K562 (cell line): ENCODE data around the gene ATP5F1D.

Experiments
- ATF3 ChIP-seq, 2 experiments: fragments of 450-650 bp in 1 of 2; sonication (generic) in 1 of 2; formaldehyde crosslinking in 1 of 2; IDR thresholded peaks in 1 of 2; conservative IDR thresholded peaks in 1 of 2; 2 replicates each; pipeline versions ENCODE4 v1.6.1 to v1.8.1; 2016 to 2023; ENCODE audit warnings: mild to moderate bottlenecking in 2 of 2, moderate library complexity in 2 of 2, inconsistent platforms in 1 of 2, missing genetic modification reagents in 1 of 2
- GMEB1 ChIP-seq: fragments of 250-450 bp; sonication (Bioruptor Pico); IDR thresholded peaks from 2 replicates; pipeline ENCODE4 v1.4.0; 2020; ENCODE audit warnings: mild to moderate bottlenecking
- IRF2 ChIP-seq: sonication (generic); formaldehyde crosslinking; IDR thresholded peaks from 2 replicates; pipeline ENCODE4 v1.8.1; 2022; ENCODE audit warnings: mild to moderate bottlenecking, missing genetic modification reagents
- NFIC ChIP-seq: fragments of 450-650 bp; IDR thresholded peaks from 2 replicates; pipeline ENCODE4 v1.6.1; 2017; ENCODE audit warnings: mild to moderate bottlenecking, inconsistent platforms
- PCBP2 ChIP-seq: fragments of 200-400 bp; formaldehyde crosslinking; IDR thresholded peaks from 2 replicates; pipeline ENCODE4 v1.6.1; 2018; ENCODE audit warnings: low read length, low read depth, mild to moderate bottlenecking, moderate library complexity; ENCODE audit not compliant: poor library complexity, severe bottlenecking
- POLR2A ChIP-seq: fragments of 450-650 bp; conservative IDR thresholded peaks from 2 replicates; pipeline ENCODE4 v1.6.1; 2016
- POLR2AphosphoS5 ChIP-seq: IDR thresholded peaks from 2 replicates; pipeline ENCODE4 v1.6.1; 2011; ENCODE audit warnings: mild to moderate bottlenecking, low read depth, low read length, moderate library complexity; ENCODE audit not compliant: control insufficient read depth, insufficient read depth
- RBM34 ChIP-seq: fragments of 200-400 bp; formaldehyde crosslinking; IDR thresholded peaks from 2 replicates; pipeline ENCODE4 v1.6.1; 2018; ENCODE audit warnings: low read length, borderline replicate concordance; ENCODE audit not compliant: insufficient read depth
- RFX5 ChIP-seq: IDR thresholded peaks from 2 replicates; pipeline ENCODE4 v1.6.1; 2011; ENCODE audit warnings: low read depth, mild to moderate bottlenecking, improper control_type of control experiment, low read length
- XRCC5 ChIP-seq: fragments of 200-400 bp; formaldehyde crosslinking; IDR thresholded peaks from 2 replicates; pipeline ENCODE4 v1.6.1; 2017; ENCODE audit warnings: low read depth, mild to moderate bottlenecking, low read length
- TF ChIP-seq, protein P1 (sequence below), 3 experiments: IDR thresholded peaks in 2 of 3; conservative IDR thresholded peaks in 1 of 3; 2 replicates each; pipeline ENCODE4 v1.5.1; 2011 to 2012; ENCODE audit warnings: low read length in 3 of 3, mild to moderate bottlenecking in 3 of 3, control low read depth in 2 of 3, improper control_type of control experiment in 1 of 3, inconsistent platforms in 1 of 3, low read depth in 1 of 3, mixed read lengths in 1 of 3, moderate library complexity in 1 of 3; ENCODE audit not compliant: insufficient read depth in 2 of 3

DNA sequence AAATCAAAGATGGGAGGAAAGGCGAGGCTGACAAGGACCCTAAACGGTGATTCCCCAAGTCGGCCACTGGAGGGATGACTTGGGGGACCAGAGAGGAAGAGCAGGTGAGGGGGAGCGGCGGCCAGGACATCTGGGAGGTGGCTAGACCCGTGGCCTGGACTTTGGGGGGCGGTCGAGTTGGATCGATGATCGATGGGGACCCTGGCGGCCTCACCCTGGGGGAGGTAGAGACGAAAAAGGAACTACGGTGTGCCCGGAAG, 19.9 kb downstream of the ATP5F1D start:
- TF ChIP-seq POLR2A (no peak), IRF2 (CRISPR knock-in tag) (no peak), XRCC5 (no peak), RBM34 (no peak), GMEB1 (CRISPR knock-in tag) (no peak), NFIC (no peak), POLR2AphosphoS5 (no peak), PCBP2 (no peak), RFX5 (no peak), ATF3 (IDR thresholded peaks at IDR 0.05) (no peak), ATF3 (CRISPR knock-in tag; conservative IDR thresholded peaks at IDR 0.05) (no peak)
- TF ChIP-seq, protein P1, sequence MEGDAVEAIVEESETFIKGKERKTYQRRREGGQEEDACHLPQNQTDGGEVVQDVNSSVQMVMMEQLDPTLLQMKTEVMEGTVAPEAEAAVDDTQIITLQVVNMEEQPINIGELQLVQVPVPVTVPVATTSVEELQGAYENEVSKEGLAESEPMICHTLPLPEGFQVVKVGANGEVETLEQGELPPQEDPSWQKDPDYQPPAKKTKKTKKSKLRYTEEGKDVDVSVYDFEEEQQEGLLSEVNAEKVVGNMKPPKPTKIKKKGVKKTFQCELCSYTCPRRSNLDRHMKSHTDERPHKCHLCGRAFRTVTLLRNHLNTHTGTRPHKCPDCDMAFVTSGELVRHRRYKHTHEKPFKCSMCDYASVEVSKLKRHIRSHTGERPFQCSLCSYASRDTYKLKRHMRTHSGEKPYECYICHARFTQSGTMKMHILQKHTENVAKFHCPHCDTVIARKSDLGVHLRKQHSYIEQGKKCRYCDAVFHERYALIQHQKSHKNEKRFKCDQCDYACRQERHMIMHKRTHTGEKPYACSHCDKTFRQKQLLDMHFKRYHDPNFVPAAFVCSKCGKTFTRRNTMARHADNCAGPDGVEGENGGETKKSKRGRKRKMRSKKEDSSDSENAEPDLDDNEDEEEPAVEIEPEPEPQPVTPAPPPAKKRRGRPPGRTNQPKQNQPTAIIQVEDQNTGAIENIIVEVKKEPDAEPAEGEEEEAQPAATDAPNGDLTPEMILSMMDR (IDR thresholded peaks at IDR 0.05 in 2 of 3, conservative IDR thresholded peaks at IDR 0.05 in 1 of 3; ENCODE audit: insufficient read depth in 2 of 3, low read depth in 1 of 3, low read length in 3 of 3), result peak; percentile 31 to 48 (median 37); a peak in 4 of 6 replicates
